SK-N-SH treated with all-trans-retinoic acid at 6 μM for 48 hours (cell line): ENCODE data around the gene NPLOC4.

ENCODE experiments used
- ARNTL ChIP-seq: fragments of 450-650 bp; formaldehyde crosslinking; IDR thresholded peaks from 2 replicates; pipeline ENCODE4 v1.5.0; 2020; ENCODE audit warnings: low read depth, mild to moderate bottlenecking, moderate library complexity, borderline replicate concordance
- BACH2 ChIP-seq: fragments of 250-450 bp; sonication (Bioruptor Pico); IDR thresholded peaks from 2 replicates; pipeline ENCODE4 v1.9.0; 2021; ENCODE audit warnings: mild to moderate bottlenecking, borderline replicate concordance
- CSDC2 ChIP-seq: fragments of 250-450 bp; sonication (Bioruptor Pico); IDR thresholded peaks from 2 replicates; pipeline ENCODE4 v1.5.0; 2020; ENCODE audit warnings: mild to moderate bottlenecking, moderate library complexity
- OSR1 ChIP-seq: fragments of 250-450 bp; sonication (Bioruptor Pico); IDR thresholded peaks from 2 replicates; pipeline ENCODE4 v1.8.0; 2022; ENCODE audit warnings: moderate library complexity, mild to moderate bottlenecking, inconsistent platforms
- ZFP30 ChIP-seq: fragments of 450-650 bp; formaldehyde crosslinking; IDR thresholded peaks from 2 replicates; pipeline ENCODE4 v1.5.0; 2022; ENCODE audit warnings: mild to moderate bottlenecking, moderate library complexity
- ZNF70 ChIP-seq: fragments of 450-650 bp; formaldehyde crosslinking; IDR thresholded peaks from 2 replicates; pipeline ENCODE4 v1.5.0; 2020; ENCODE audit warnings: mild to moderate bottlenecking, moderate library complexity
- TF ChIP-seq, protein P1 (sequence below): fragments of 250-450 bp; sonication (Bioruptor Pico); IDR thresholded peaks from 2 replicates; pipeline ENCODE4 v1.5.1; 2020; ENCODE audit warnings: low read depth, mild to moderate bottlenecking, moderate library complexity
- TF ChIP-seq, protein P2 (sequence below): fragments of 250-450 bp; sonication (Bioruptor Pico); IDR thresholded peaks from 2 replicates; pipeline ENCODE4 v1.5.0; 2020; ENCODE audit warnings: mild to moderate bottlenecking, moderate library complexity
- TF ChIP-seq, protein P3 (sequence below): fragments of 250-450 bp; sonication (Bioruptor Pico); IDR thresholded peaks from 2 replicates; pipeline ENCODE4 v1.8.0; 2020; ENCODE audit warnings: mild to moderate bottlenecking, moderate library complexity, borderline replicate concordance

DNA sequence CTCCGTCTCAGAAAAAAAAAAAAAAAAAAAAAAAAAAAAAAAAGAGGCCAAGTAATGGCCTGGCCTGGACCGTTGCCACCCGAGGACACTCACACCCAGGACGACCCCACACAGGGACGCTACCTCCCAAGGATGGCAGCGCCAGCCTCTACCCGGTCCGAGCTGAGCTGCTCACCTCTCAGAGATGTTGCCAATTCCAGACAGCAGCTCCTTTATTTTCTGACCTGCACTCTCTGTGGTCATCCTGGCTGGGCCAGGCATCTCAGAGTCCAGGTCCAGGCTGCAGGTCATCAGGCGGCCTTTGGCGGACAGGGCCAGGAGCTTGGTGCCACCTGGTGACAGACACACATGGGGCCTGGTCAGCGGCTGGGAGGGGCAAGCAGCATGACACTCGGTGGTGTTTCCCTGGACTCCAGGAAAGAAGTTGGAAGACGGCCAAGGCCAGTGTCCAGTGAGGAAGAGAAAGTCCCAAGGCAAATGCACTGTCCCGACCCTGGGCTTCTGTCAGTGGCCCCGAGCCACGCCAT is 87.8 kb downstream of the NPLOC4 start:
- TF ChIP-seq ZNF70 (CRISPR knock-in tag) (no peak), ZFP30 (no peak), CSDC2 (CRISPR knock-in tag) (no peak), OSR1 (no peak), ARNTL (CRISPR knock-in tag) (no peak), BACH2 (CRISPR knock-in tag) (no peak)
- TF ChIP-seq, protein P1, sequence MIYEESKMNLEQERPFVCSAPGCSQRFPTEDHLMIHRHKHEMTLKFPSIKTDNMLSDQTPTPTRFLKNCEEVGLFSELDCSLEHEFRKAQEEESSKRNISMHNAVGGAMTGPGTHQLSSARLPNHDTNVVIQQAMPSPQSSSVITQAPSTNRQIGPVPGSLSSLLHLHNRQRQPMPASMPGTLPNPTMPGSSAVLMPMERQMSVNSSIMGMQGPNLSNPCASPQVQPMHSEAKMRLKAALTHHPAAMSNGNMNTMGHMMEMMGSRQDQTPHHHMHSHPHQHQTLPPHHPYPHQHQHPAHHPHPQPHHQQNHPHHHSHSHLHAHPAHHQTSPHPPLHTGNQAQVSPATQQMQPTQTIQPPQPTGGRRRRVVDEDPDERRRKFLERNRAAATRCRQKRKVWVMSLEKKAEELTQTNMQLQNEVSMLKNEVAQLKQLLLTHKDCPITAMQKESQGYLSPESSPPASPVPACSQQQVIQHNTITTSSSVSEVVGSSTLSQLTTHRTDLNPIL, result no peak
- TF ChIP-seq, protein P2, sequence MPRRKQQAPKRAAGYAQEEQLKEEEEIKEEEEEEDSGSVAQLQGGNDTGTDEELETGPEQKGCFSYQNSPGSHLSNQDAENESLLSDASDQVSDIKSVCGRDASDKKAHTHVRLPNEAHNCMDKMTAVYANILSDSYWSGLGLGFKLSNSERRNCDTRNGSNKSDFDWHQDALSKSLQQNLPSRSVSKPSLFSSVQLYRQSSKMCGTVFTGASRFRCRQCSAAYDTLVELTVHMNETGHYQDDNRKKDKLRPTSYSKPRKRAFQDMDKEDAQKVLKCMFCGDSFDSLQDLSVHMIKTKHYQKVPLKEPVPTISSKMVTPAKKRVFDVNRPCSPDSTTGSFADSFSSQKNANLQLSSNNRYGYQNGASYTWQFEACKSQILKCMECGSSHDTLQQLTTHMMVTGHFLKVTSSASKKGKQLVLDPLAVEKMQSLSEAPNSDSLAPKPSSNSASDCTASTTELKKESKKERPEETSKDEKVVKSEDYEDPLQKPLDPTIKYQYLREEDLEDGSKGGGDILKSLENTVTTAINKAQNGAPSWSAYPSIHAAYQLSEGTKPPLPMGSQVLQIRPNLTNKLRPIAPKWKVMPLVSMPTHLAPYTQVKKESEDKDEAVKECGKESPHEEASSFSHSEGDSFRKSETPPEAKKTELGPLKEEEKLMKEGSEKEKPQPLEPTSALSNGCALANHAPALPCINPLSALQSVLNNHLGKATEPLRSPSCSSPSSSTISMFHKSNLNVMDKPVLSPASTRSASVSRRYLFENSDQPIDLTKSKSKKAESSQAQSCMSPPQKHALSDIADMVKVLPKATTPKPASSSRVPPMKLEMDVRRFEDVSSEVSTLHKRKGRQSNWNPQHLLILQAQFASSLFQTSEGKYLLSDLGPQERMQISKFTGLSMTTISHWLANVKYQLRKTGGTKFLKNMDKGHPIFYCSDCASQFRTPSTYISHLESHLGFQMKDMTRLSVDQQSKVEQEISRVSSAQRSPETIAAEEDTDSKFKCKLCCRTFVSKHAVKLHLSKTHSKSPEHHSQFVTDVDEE (CRISPR knock-in tag), result no peak
- TF ChIP-seq, protein P3, sequence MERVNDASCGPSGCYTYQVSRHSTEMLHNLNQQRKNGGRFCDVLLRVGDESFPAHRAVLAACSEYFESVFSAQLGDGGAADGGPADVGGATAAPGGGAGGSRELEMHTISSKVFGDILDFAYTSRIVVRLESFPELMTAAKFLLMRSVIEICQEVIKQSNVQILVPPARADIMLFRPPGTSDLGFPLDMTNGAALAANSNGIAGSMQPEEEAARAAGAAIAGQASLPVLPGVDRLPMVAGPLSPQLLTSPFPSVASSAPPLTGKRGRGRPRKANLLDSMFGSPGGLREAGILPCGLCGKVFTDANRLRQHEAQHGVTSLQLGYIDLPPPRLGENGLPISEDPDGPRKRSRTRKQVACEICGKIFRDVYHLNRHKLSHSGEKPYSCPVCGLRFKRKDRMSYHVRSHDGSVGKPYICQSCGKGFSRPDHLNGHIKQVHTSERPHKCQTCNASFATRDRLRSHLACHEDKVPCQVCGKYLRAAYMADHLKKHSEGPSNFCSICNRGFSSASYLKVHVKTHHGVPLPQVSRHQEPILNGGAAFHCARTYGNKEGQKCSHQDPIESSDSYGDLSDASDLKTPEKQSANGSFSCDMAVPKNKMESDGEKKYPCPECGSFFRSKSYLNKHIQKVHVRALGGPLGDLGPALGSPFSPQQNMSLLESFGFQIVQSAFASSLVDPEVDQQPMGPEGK (CRISPR knock-in tag), result no peak
